Measurements from ENCODE around the gene EMID1. TPM values are rescaled to one million over a fixed set of nuclear protein-coding genes. Genes with fewer than 3 reads are reported as not detected.

Gene EMID1
- 0.76 and 0.78 TPM in 2 replicates for total RNA-seq

GRCh38 chr22:29205594-29206371, at the start of gene EMID1:
EMID1 (plus strand) TSS chr22:29205896; CDS start chr22:29206039, 143 bp downstream.

GRCh38 chr22:29267858-29268510, 62.3 kb downstream of the EMID1 start, which contains the start of the genes EWSR1 and RHBDD3:
EWSR1 (plus strand) TSS chr22:29268268; CDS start chr22:29268337, 69 bp downstream.
RHBDD3 (minus strand) TSS chr22:29267981; CDS start chr22:29265626, 2,355 bp downstream.

GRCh38 chr22:29306175-29306834, 100.6 kb downstream of the EMID1 start, which contains the start of gene GAS2L1:
GAS2L1 (plus strand) TSS chr22:29306650; CDS start chr22:29308106, 1,456 bp downstream.

Small RNAs within 50 kb of the gene (small RNA-seq; reads per million reads assigned to genes)
- gene RNU6-1219P = not detected

Other genes with a start within 250 kb of the EMID1 start
- gene C22orf31, start 144.1 kb upstream of the EMID1 start, total RNA-seq = not detected in 2 replicates
- gene KREMEN1, start 132.9 kb upstream of the EMID1 start, total RNA-seq = 8.6 and 11.8 TPM in 2 replicates
- gene RHBDD3, start 62.1 kb downstream of the EMID1 start, total RNA-seq = 22.8 and 26.7 TPM in 2 replicates
- 157 and 184 TPM in 2 replicates for gene EWSR1, start 62.4 kb downstream of the EMID1 start, total RNA-seq
- 8.0 and 9.2 TPM in 2 replicates for gene GAS2L1, start 100.8 kb downstream of the EMID1 start, total RNA-seq
- gene RASL10A, start 109.8 kb downstream of the EMID1 start, total RNA-seq = not detected in 2 replicates
- gene AP1B1, start 182.7 kb downstream of the EMID1 start, total RNA-seq = 44.9 and 46.0 TPM in 2 replicates
- gene RFPL1, start 232.7 kb downstream of the EMID1 start, total RNA-seq = not detected in 2 replicates

Measured in articular chondrocyte of knee joint (primary cell).